GM18870 (cell line): ENCODE data around the gene SEMA6D.

ENCODE experiments used
- ATAC-seq: cut with Tn5 transposase; IDR thresholded peaks from one replicate; pipeline ENCODE4 v1.9.1; 2021; ENCODE audit warnings: moderate library complexity; ENCODE audit not compliant: unreplicated experiment

Gene SEMA6D

GRCh38 chr15:47786371-47786770, 69.1 kb downstream of the SEMA6D start:
- ATAC-seq = no peak

- no peak for ATAC-seq
Measured at GRCh38 chr15:47787875-47788274, 70.6 kb downstream of the SEMA6D start.

GRCh38 chr15:47788685-47789084, 71.4 kb downstream of the SEMA6D start:
- ATAC-seq = no peak

DNA sequence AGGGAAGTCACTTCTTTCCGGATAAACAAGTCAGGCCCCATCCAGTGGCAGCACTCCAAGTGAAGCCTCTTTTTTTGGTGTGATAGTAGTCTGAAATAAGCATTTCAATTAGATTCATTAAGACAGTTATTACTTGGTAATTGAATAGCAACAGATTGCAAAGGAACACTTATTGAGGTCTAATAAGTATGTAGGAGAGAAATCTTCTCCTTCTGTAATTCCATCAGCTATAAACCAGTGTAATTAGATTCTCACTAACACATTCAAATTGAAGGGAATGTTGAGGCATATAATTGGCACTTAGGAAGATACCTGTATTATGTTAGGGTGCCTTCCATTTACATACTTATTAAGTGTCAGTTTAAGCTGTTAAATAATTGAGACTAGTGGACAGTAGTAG, 73.9 kb downstream of the SEMA6D start:
- no peak for ATAC-seq

GRCh38 chr15:47792231-47792630, 74.9 kb downstream of the SEMA6D start:
- ATAC-seq = no peak

DNA sequence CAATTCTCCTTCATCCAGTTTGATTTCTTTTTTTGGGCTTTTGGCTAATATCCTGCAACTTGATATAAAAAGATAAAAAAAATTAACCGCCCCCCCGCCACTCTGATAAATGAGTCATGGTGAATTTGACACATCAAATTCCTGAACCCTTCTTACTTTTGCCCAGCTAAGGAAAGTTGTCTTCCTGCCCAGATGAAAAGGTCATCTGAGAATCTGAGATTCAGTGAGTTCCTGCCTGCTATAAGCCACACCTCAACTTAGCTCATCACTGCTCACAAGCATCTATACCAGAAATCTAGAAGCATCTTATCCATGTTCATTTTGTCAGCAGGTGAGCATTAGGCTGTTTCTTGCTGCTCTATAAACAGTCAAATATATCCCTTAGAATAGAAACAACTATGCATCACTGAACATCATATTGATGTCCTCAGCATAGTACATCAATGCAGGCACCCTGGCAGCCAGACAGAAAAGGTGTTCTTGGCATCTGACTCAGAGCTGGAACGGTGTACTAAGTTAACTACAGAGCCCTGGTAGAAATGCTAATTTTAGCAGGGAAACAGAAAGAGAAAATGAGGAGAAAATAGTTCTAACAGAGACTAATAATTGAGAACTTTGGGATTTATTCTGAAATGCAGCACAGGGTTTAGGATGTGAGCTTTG, 77.1 kb downstream of the SEMA6D start:
- ATAC-seq = peak; percentile 53

DNA sequence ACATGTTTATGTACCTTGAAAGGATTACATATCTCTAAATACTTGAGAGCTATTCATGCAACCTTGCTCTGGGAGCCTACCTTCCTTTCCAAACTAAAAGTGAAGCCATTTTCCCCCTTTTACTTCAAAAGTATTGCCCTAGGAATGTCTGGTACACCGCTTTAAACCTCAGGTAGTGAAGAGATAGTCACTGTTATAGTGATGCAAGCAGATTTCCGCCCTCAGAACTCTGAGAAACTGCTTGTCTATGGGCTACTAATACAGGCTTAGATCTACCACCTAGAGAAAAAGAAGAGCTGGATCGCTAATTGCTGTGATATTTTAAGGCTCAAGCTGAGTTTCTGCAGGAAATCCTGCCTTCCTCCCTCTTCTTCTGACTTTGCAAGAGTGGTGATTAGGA, 78.6 kb downstream of the SEMA6D start:
- ATAC-seq = no peak

- ATAC-seq = no peak
Measured at GRCh38 chr15:47796339-47796738, 79.0 kb downstream of the SEMA6D start.

- no peak for ATAC-seq
Measured at GRCh38 chr15:47796830-47797229, 79.5 kb downstream of the SEMA6D start.

DNA sequence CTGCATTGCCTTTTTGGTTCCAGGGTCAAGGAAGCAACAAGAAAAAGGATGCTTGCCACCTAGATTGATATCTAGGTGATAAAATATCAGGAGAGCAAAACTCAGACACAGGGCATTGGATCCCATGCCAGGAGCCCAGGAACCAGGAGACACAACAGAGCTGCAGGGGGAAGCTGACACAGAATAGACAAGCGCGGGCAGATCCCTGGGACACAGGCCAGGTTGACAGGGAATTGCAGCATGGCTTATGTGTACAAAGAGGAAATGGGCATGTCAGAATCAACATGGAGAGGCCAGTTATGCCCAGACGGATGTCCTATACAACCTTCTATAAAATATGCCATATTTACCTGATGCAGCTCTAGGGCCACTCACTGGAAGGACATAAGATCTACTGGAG, 84.2 kb downstream of the SEMA6D start:
- no peak for ATAC-seq

DNA sequence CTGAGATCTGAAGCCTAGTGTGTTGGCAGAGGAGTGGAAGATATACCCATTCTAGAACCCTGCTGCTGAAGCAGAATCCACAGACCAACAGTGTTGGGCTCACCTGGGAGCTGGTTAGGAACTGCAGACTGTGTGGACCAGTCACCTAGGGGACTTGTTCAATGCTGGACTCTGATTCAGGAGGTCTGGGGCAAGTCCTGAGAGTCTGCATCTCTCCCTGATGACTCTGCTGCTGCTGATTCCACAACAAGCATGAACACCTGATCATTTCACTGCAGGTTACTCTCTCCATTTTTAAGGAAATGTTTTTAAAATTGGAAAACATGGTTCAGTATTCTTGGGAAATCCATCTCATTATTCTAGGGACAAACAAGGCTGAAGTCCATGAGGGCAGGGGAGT, 84.9 kb downstream of the SEMA6D start:
- no peak for ATAC-seq

DNA sequence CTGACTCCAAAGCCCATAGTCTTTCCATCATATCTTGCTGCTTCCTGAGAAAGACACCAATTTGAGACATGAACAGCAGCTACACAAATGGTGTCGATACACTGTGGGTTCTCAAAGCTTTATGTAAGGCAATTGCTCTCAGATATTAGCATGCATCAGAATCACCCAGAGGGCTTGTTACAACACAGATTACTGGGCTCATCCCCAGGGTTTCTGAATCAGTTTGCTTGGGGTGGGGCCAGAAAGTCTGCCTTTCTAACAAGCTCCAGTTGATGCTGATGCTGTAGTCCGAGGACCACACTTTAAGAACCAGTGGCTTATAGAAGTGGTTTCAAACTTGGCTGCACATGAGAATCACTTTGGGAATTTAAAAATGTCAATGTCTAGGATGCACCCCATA, 86.5 kb downstream of the SEMA6D start:
- ATAC-seq = no peak

DNA sequence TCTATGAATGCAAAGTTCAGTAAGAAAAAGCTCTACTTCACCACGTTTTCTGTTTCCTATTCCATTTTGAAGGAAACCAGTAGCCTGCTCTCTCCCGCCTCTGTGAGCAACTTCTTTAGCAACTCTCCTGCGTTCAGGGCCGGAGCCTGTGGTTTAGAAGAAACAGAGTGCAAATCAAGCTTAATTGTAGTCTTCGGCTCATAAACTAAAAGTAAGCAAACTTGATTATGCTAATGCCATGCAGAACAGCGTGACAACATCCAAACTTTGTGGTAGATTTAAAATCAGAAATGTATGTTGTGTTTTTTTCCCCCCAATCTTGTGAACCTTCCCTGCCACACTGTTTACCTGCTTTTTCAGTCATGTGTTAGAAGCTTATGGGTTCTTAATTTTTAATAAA, 87.4 kb downstream of the SEMA6D start:
- ATAC-seq = no peak

DNA sequence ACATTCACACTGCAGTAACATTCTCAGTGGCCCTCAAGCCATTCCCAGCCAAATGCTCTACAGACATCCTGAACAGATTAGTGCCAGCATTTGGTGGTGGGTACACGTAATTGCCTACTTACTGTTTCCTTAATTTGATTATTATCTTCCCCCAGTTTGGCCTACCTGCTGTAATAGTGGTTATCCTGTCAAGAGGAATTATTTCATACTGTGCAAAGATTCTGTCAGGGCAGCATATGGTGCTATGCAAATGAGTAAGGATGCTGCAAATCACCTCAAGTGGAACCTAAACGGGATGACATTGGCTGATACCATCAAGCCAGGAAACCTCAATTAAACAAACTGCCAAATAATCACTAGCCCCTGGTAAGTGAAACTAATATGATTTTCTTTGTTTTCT, 88.7 kb downstream of the SEMA6D start:
- ATAC-seq = no peak

GRCh38 chr15:47811172-47811571, 93.9 kb downstream of the SEMA6D start:
- no peak for ATAC-seq

GRCh38 chr15:47812470-47812999, 95.2 kb downstream of the SEMA6D start:
- ATAC-seq = peak; percentile 53

DNA sequence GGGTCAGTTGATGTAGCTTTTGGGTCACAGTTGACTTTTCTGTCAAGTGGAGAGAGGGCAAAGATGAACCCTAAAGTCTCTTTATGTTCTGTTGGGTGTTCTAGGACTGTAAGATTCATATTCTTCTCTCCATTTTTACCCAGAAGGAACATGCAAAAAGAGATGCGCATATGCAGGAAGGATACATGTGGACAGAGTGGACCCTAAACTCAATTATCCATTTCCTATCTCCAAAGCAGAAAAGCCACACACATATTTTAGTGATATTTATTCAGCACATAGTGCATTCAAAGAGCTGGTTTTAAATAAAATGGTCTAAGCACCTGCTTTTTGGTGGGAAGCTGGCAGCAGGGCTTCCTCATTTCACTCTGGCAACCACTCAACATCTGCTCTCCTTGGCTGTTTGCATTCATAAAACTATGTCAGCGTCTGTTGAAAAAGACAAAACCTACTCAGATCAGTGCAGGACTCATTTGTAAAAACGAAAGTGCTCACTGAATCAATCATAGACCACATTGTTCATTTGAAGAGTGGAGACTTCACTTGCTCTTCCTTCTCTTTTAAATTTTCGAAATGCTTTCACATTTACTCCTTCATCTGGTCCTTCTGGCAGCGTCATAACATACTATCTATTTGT, 96.6 kb downstream of the SEMA6D start:
- ATAC-seq = peak; percentile 94

- ATAC-seq = no peak
Measured at GRCh38 chr15:47814620-47815019, 97.3 kb downstream of the SEMA6D start.

DNA sequence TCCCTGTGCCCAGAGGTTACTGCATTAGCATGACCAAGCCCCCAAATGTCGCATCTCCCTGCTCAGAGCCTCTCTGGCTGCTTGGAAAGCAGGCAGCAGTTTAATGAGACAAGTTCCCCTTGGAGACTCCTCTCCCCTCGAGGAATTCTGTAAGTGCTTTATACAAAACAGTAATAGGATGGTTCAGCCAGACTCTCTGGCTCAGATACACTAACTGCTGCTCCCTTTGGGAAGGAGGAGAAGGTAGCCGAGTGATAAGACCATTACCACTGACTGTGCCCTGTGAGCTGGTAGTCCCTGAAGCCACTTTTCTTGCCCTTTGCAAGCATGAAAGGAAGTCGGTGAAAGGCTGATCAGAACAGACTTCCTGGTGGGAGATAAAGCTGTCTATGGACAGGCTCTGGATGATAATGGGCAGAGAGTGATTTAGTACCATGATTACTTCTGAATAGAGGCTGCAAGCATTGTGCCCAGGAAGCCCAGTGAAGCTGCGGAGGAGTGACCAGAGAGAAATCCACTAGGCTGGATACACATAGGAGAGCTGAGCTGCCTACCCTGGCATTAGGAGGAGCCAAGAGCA, 100.8 kb downstream of the SEMA6D start:
- no peak for ATAC-seq

- no peak for ATAC-seq
Measured at GRCh38 chr15:47819158-47819557, 101.9 kb downstream of the SEMA6D start.

DNA sequence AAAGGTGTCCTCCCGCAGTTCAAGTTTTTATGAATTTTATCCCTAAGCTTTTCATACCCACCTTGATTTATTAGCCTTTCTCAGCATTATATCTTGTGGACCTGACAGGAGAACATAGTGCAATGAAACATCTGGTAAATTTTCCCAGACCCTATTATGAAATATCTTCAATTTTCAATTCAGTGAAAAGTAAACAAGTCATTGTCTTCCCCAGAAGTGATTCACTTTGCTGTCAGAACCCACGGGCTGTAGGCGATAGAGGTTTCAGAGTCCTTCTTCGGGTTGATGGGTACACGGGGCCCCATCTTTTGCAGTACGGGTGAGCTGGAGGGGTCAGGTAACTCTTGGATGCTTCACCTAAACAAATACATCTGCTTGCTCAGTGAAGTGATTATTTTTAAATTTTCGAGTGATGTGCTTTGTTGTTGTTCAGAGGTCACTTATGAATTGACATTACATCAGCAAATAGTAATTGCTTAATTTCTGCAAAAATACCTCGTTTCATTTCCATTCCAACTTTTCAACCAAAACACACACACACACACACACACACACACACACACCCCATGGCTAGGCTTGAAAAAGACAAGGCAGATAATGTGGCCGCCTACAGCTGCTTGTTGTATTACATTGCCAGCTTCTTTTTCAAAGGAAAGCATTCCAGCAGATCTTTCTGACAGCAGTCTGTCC, 102.9 kb downstream of the SEMA6D start:
- ATAC-seq = no peak
